ENCODE data around the gene LYSMD2. TPM values are rescaled to one million over a fixed set of nuclear protein-coding genes. Genes with fewer than 3 reads are reported as not detected.
"Not testable (repeated sequence)": the region's sequence is repeated elsewhere in the genome, so short reads cannot be mapped to it uniquely, and the experiment has no call there.

LYSMD2 gene
- 10 to 100 TPM in 1 of 3 donors, 1 to 10 TPM in 2; 3.8 to 12.8 (median 7.3) TPM for total RNA-seq
- long read RNA-seq, donor 1, transcript LYSMD2-201 (3 exons, 1,759 nt): major isoform, 23 of 29 reads
- long read RNA-seq, donor 1, partial matches to known transcripts: 0 of 29 reads
- long read RNA-seq, donor 1, other reads (novel, unspliced or antisense): 5 of 29 reads
- long read RNA-seq, donor 2, transcript LYSMD2-201 (3 exons, 1,759 nt): major isoform, 5 of 8 reads
- long read RNA-seq, donor 2, partial matches to known transcripts: 1 of 8 reads
- long read RNA-seq, donor 2, other reads (novel, unspliced or antisense): 2 of 8 reads

GRCh38 chr15:51737522-51738305 lies at the start of gene LYSMD2:
TSS of gene LYSMD2 (minus strand) at chr15:51737655. CDS start at chr15:51737622, 33 bp downstream.
- no peaks in the 10 kb centered on the region for H3K36me3 ChIP-seq (ENCODE audit: low read depth)
- peak within 1 kb of the TSS; percentile 47 for H3K4me3 ChIP-seq
- peak; percentile 79 to 88 (median 85) for DNase-seq
- intact Hi-C loops (cut with DNase I, micrococcal nuclease): no loop called here
- peaks cover 6% of the 10 kb centered on the region for H3K4me1 ChIP-seq (ENCODE audit: low read depth)
- TF ChIP-seq CTCF (IDR thresholded peaks at IDR 0.05): no peak
- ATAC-seq: peak; percentile 88
- H3K9me3 ChIP-seq: no peaks in the 10 kb centered on the region

GRCh38 chr15:51787130-51787529 lies 49.7 kb upstream of the LYSMD2 start:
- H3K4me3 ChIP-seq; H3K9me3 ChIP-seq; H3K36me3 ChIP-seq (ENCODE audit: low read depth); H3K4me1 ChIP-seq (ENCODE audit: low read depth); ATAC-seq; intact Hi-C loops (cut with DNase I, micrococcal nuclease); DNase-seq: not testable (repeated sequence)

GRCh38 chr15:51783967-51784366 lies 46.5 kb upstream of the LYSMD2 start:
- H3K4me1 ChIP-seq (ENCODE audit: low read depth): no peaks in the 10 kb centered on the region
- TF ChIP-seq CTCF (IDR thresholded peaks at IDR 0.05): no peak
- H3K9me3 ChIP-seq: no peaks in the 10 kb centered on the region
- ATAC-seq: no peak
- intact Hi-C loops (cut with DNase I, micrococcal nuclease): no loop called here
- H3K36me3 ChIP-seq (ENCODE audit: low read depth): no peaks in the 10 kb centered on the region
- DNase-seq: no peak
- H3K4me3 ChIP-seq: no peak overlapping the region

- intact Hi-C loops (cut with DNase I, micrococcal nuclease): no loop called here
- DNase-seq (no peak), ATAC-seq (peak; percentile 30)
- no peak overlapping the region for H3K4me3 ChIP-seq
- H3K4me1 ChIP-seq (ENCODE audit: low read depth): no peaks in the 10 kb centered on the region
- no peaks in the 10 kb centered on the region for H3K9me3 ChIP-seq
- TF ChIP-seq CTCF (IDR thresholded peaks at IDR 0.05): no peak
- no peaks in the 10 kb centered on the region for H3K36me3 ChIP-seq (ENCODE audit: low read depth)
Observed at GRCh38 chr15:51782357-51782896, 45.0 kb upstream of the LYSMD2 start.

- intact Hi-C loops (cut with DNase I, micrococcal nuclease): no loop called here
- no peaks in the 10 kb centered on the region for H3K36me3 ChIP-seq (ENCODE audit: low read depth)
- DNase-seq (no peak), ATAC-seq (no peak)
- H3K4me3 ChIP-seq: no peak overlapping the region
- H3K9me3 ChIP-seq: no peaks in the 10 kb centered on the region
- TF ChIP-seq CTCF (IDR thresholded peaks at IDR 0.05): no peak
- H3K4me1 ChIP-seq (ENCODE audit: low read depth): no peaks in the 10 kb centered on the region
Observed at GRCh38 chr15:51781506-51781905, 44.1 kb upstream of the LYSMD2 start.

- Histone ChIP-seq H3K4me3 (no peak overlapping the region), H3K36me3 (ENCODE audit: low read depth) (no peaks in the 10 kb centered on the region), H3K9me3 (no peaks in the 10 kb centered on the region), H3K4me1 (ENCODE audit: low read depth) (no peaks in the 10 kb centered on the region)
- DNase-seq (no peak), ATAC-seq (no peak)
- intact Hi-C loops (cut with DNase I, micrococcal nuclease): no loop called here
- no peak for TF ChIP-seq CTCF (IDR thresholded peaks at IDR 0.05)
Observed at GRCh38 chr15:51780636-51781035, 43.2 kb upstream of the LYSMD2 start.
